ENCODE measurements around the gene ANKAR.
"Not testable (repeated sequence)": the region's sequence is repeated elsewhere in the genome, so short reads cannot be mapped to it uniquely, and the experiment has no call there.

Gene ANKAR

GRCh38 chr2:189674374-189675112 lies at the start of gene ANKAR:
ANKAR (plus strand) TSS chr2:189674670; CDS start chr2:189676491, 1,821 bp downstream.
- no peak for DNase-seq

DNA sequence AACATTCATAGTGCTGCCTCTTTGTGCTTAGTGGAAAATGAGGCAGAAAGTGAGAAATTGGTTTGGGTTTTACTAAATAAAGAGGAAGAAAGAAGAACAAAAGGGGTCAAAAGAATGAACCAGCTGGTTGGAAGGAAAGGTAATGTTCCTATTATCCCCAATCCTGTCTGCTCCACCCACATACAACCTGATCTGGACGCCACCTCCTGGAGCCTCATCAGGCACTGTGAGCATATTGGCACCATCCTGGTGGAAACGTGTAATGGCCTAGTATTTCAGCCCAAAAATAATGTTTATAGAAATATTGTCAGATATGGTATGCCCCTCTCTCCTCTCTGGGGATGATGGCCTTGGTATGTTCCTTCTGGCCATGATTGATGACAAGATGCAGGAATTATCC lies 48.8 kb upstream of the ANKAR start:
- DNase-seq = no peak

- no peak for DNase-seq
These were observed 46.7 kb upstream of the ANKAR start for GRCh38 chr2:189627789-189628188.

DNA sequence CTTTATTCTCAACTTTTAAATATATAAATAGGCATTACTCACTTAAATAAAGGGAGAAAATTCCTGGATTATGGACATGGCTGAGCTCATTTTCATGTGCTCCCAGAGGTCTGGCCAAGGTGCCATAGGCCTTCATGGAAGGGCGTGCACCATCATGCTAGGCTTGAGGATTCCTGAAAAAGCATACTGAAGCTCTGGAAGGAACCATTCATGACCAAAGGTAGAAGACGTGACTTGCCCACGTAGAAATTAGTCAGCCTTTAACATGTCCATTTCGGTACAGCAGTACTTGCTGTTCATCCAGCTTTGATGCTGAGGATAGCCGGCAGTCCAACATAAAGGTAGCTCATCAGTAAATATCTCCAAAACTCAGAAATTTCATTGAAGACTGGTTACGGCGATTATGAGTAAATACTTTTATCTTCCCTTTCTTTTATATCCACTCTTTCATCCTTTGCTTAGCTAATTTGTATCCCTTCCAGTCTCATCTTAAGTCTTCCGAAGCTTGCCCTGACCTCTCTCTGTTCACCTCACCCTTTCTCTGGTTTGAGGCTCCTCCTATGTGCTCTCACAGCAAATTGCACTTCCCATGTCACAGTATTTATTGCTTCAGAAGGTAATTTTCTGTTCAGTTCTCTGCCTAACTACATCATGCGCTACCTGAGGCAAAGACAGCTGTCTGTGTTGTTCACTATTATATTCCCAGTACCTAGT lies 45.5 kb upstream of the ANKAR start:
- DNase-seq = no peak

DNA sequence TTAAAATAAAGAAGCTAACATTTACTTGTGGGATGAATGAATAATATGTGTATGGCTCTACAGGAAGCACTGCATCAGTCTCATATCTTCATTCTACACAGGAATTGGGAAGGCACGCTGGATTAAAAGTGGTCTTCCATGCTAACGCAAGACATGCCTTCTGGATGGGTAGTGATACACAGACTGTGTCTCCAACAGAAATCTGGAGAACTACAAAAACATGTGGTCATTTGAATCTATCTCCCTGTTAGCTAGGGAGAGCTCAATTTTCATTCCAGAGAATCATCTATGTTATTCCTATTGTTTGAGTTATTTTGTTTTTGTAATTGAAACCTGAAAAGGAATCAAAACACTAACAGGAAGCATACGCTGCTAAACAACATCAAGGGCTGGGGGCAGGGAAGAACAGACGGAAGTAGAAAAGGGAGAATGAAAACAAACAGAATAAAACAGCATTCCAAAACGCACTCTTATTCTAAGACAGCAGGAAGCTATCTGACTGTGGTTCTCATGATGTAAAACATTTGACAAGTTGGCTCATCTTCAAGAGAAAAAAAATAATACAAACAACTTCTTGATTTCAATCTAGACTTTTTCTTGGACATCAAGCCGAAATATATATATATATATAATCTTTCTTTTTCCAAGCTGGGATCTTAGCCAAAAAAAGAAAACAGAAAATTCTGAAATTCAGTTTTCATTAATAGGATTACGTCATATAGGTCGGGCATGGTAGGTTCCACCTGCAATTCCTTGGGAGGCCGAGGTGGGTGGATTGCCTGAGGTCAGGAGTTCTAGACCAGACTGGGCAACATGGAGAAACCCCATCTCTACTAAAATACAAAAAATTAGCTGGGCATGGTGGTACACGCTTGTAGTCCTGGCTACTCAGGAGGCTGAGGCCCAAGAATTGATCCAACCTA lies 44.7 kb upstream of the ANKAR start:
- no peak for DNase-seq

DNA sequence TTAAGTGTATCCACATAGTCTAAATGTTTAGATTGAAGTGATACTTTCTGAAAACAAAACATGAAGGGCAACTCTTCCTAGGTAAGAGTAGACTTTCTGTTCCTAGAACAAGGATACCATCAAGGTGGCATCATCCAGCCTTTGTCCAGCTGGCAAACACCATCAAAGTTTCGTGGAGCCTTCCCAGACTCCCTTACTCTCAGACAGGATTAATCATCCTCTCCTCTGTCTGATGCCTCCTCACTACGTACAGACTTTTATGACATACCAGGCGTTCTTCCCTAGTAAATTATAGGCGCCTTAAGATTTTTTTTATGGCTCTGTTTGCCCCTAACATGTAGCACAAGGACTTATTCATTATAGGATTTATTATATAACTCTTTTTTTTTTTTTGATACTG lies 42.6 kb upstream of the ANKAR start:
- no peak for DNase-seq

GRCh38 chr2:189633392-189633811 lies 41.1 kb upstream of the ANKAR start:
- DNase-seq = no peak

- DNase-seq = no peak
These were observed 39.1 kb upstream of the ANKAR start for GRCh38 chr2:189635353-189635752.

DNA sequence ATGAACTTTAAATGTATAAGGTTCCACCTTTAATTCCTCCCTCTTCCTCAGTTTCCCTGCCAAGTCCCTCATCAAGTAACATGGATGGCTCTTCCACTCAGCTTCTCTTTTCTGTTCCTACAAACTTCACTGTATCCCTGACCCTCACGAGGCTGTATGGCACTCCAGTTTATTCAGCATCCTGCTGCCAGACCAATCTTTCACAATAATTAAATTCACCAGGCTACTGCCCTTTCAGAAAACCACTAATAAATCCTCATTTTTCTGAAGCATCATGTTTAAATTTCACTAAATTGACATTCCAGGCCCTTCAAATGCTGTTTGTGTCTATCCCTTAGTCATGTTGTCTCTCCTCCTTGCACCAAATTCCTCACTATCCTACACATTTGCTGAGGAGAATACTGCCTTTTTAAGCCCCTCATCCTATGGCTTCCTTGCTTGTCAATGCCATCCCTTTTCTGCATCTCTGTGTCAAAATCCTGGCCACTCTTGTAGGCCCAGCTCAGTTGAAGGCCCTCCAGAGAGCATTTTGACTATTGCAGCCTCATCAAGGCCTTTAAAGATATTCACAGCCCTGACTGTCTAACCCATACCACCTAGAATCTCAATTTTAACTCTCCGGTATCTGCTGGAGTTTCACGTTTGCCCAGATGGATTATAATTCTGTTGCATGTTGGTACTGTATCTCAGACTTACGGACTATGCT lies 36.0 kb upstream of the ANKAR start:
- DNase-seq = no peak

DNA sequence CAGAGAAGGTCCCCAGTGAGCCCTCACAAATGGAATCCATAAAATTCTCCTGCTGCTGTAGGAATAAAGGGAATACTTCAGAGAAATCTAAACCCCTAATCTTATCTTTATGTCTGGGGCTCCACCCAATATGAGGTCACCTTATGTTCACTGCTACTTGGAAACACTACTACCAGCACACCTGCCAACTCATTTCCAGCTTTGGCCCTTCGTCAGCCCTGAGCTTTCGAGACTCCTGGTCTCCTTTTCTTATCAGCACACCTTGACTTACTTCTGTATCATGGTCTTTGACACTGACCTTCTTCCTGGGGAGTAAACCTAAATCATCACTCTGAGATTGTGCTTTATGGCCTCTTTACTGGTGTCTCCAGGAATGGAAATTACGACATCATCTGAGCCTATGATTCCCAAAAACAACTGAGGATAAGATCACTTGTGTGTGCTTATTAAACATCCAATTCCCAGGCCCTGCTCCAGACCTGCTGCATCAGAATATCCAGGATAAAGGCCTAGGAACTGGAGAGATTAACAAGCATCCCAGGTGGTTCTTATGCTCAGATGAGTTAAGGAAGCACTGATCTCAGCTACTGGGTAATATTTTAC lies 35.4 kb upstream of the ANKAR start:
- no peak for DNase-seq

DNA sequence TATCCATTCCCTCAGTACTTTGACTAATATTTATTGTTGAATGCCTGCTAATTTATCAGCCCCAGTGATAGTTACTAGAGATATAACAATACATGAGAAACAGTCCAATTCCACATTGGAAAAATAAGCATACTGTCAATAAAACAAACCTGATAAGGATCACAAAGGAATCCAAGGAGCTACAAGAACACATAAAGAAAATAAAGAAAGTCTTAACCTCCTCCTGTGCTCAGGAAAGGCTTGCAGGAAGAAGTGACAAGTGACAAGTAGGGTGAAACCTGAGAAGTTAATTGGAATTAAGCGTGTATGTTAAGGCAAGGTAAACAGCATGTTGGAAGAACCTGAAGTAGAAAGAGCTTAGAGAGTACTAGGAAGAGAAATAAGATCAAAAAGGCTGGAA lies 33.5 kb upstream of the ANKAR start:
- DNase-seq = no peak

DNA sequence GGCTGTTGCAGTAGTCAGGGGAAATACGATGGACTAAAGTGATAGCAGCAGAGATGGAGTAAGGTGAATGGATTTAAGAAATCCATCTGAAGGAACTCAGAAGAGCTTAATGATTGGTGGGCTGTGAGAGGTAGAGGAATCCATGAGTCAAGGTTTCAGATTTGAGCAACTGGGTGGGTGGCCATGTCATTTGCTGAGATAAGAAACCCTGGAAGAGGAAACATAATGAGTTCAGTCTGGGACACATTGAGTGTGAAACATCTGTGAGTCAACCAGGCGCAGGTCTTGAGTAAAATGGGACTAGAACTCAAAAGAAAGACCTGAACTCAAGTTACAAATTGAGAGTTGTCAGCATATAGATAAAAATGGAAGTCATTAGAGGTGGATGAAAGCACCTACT lies 32.9 kb upstream of the ANKAR start:
- no peak for DNase-seq

DNA sequence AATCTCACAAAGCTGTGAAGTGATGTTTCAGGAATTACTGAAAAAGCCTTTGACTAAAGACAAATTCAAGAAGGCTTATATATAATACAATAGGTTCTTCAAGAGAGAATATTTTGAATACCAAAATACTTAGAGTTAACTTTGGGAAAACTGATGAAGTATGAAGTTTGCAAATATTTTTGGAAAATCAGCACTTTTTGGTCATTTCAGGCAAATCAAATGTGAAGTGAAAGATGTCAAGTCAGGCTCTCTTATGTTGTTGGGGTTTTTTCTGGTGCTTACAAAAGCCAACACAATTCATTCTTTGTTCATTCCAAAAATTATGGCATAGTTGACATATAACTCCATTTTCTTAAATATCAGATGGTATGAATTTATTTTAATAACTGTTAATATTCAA lies 27.9 kb upstream of the ANKAR start:
- no peak for DNase-seq

DNA sequence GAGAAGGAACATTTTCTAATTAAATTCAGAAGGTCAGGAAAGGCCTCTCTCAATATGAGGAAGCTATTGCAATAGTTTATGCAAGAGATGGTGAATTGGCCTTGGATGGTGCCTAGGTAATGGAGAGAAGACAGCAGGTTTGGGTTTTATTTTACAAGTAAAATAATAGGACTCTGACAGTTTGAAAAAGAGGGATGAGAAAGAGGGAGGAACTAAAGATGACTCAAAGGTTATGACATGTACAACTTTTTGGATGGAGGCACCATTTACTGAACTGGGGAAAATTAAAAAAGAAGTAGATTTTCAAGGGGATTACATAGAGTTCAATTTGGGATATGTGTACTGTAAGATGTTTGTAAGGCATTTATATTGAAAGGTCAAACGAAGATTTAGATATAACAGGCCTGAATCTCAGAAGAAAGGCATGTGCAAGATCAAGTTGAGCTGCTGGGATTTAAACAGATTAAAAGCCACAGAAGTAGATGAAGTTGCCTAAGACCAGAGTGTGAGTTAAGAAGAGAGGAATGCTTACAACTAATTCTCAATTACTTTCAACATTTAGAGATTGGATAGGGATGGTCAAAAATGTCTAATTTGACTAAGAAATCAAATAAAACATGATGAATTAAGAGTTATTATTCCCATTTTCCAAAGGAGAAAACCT lies 25.5 kb upstream of the ANKAR start:
- DNase-seq = no peak

- DNase-seq = no peak
These were observed 23.2 kb upstream of the ANKAR start for GRCh38 chr2:189651284-189651683.

DNA sequence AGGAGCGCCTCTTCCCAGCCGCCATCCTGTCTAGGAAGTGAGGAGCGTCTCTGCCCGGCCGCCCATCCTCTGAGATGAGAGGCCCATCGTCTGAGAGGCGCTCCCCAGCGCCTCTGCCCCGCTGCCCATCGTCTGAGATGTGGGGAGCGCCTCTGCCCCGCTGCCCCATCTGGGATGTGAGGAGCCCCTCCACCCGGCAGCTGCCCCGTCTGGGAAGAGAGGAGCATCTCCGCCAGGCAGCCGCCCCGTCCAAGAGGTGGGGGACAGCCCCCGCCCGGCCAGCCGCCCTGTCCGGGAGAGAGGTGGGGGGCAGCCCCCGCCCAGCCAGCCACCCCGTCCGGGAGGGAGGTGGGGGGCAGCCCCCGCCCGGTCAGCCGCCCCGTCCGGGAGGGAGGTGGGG lies 21.0 kb upstream of the ANKAR start:
- DNase-seq = not testable (repeated sequence)

DNA sequence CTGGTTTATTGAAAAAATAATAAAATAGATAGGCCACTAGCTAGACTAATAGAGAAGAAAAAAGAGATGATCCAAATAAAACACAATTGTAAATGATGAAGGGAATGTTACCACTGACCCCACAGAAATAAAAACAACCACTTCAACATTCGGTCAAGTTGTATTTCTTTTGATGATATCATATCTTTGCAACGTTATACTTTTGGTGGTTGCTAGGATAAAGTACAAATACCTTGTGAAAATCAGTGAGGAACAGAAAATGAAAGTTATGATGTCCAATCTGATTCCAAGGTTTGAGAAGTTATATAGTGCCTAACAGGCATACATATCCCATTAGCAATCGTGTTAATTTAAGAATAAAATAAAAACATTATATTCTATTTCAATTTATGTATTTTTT lies 19.8 kb upstream of the ANKAR start:
- DNase-seq = no peak

DNA sequence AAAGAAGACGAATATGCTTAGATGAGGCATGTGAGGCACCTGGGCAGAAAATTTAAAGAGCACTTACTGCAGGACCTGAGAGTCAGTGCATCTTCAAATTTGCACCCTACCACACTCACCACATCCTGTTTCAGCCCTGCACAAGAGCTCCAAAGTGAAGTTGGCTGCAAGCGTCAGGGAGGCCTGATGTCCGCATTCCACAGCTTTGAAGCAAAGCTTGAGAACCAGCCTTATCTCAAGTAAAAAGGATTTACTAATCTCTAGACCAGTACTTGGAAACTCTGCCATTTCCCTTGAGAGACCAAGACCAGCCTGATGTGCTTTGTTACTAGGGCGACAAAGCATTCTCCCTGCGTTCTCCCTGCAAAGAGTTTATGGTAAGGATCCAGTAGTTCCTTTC lies 16.6 kb upstream of the ANKAR start:
- DNase-seq = no peak

DNA sequence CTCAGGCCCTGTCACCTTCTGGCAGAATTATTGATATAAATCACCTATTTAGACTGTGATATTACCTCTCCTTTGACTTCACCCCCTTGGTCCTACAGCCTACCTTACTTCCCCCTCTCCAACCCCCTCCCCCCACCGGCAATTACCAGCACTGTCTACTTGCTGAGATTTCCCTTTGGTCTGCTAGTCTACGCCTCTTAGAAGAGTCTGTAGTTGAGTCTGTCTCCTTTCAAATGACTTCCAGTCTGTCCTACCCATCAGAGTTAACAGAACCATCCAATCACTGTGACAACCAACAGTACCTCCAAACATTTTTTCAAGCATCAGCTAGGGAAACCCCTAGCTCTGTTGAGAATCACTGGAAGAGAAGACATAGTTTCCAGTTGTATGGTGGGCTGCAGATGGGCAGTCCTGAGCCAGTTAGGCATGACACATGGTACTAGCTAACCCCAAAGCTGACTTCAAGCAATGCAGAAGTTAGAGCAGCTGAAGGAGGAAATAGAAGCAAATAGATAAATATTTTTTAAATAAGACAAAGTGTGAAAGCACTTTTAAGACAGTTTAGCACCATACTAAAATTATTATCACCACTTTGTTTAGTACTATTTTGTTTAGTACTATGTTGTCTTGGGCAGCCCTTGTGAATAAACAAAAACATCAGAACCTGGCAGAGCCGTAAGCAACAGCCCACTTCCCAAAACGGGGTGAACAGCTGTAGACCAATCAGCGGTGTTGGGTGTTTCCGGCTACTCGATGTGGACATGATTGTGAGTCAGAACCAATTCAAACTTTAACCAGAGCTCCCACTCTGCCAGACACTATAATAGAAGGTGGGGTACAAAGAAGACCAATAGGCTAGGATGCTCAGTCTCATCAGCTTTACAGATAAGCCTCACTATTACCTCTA lies 15.9 kb upstream of the ANKAR start:
- DNase-seq = no peak

DNA sequence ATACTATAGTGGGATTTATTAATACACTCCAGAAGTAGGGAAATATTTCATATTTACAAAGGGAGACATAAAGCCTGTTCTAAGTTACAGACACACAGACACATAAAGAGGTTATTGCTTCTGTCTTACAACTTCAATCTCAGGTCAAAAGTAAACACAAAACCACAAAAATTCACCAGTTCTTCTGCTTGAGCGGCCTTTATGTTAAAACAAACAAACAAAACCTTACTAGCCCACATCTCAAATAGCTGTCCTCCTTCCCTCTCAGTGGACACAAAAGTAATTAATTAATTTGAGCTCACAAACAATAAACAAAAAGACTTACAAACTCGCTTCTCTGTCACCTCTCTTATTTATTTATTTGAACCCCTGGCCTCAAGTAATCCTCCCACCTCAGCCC lies 14.7 kb upstream of the ANKAR start:
- no peak for DNase-seq

- DNase-seq = no peak
These were observed 13.7 kb upstream of the ANKAR start for GRCh38 chr2:189660803-189661147.

Data from cortex of kidney (tissue), 1 donor.